GM21526 (cell line): ENCODE measurements around the gene ART1.

Experiments used
- ATAC-seq: cut with Tn5 transposase; IDR thresholded peaks from one replicate; pipeline ENCODE4 v1.9.1; 2021; ENCODE audit warnings: moderate library complexity; ENCODE audit not compliant: unreplicated experiment, low FRiP score

ART1 gene

DNA sequence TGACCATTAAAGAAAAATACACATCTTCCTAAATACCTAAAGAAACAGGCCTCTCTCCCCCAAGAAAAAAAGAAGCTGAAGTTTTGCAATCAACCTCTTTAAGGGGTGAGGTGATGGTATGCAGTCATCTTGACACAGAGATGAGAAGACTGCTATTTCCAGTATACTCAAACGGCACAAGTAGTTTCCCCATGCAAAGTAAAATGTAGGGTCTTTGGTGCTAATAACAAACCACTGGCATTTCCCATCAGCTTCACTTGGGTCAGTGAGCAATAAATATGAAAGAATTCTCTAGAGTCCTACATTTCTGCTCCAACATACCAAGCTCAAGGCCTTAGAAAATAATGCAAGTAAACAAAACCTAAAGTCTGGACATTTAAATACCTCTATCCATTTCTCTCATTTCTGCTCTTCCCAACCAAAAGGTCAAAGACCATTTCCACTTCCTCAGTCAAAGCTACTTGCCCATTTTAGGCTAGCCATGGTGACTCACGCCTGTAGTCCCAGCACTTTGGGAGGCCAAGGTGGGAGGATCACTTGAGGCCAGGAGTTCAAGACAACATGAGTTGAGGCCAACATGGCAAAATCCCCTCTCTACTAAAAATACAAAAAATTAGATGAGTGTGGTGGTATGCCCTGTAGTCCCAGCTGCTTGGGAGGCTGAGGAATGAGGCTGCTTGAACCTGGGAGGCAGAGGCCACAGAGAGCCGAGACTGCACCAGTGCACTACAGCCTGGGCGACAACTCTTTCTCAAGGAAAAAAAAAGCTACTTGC lies 65.7 kb downstream of the ART1 start:
- no peak for ATAC-seq

DNA sequence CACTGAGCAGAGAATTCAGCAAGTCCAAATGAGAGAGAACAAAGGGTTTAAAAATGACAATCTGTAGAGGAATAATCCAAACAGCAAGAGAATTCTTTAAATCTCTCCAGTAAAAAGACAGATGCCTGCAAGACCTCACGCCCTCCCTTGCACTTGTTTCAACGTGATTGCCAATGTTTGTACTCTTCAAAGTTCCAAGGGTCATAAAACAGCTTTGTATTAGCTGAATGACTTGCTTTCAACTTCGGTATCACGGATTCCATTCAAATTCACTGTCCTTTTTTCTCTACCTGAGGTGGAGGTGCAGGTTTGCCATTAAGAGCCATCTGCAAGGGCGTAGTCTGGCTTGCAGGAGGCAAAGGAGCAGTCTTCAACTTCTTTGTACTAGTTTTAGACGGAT lies 67.3 kb downstream of the ART1 start:
- ATAC-seq = no peak
